Effector memory CD4-positive, alpha-beta T cell (primary cell): Measurements from ENCODE around the gene LRRC27.

Experiments
- DNase-seq, 3 donors: peaks; one replicate each; pipeline ENCODE4 v3.0.0-alpha.2; 2020
- H3K27ac ChIP-seq: 2 replicates; pipeline ENCODE4 v1.7.0; 2013; ENCODE audit warnings: mild to moderate bottlenecking, low read length, moderate library complexity; ENCODE audit not compliant: insufficient read depth, poor library complexity, severe bottlenecking
- H3K27me3 ChIP-seq: replicated peaks from 2 replicates; pipeline ENCODE4 v1.7.0; 2013; ENCODE audit warnings: mild to moderate bottlenecking, low read length; ENCODE audit not compliant: insufficient read depth, control insufficient read depth, poor library complexity, severe bottlenecking
- H3K36me3 ChIP-seq: 2 replicates; pipeline ENCODE4 v1.7.0; 2013; ENCODE audit warnings: mild to moderate bottlenecking, low read length, moderate library complexity; ENCODE audit not compliant: control insufficient read depth, insufficient read depth
- H3K4me1 ChIP-seq: 2 replicates; pipeline ENCODE4 v1.7.0; 2013; ENCODE audit warnings: low read length, mild to moderate bottlenecking; ENCODE audit not compliant: control insufficient read depth, insufficient read depth, poor library complexity, severe bottlenecking
- H3K4me3 ChIP-seq: 2 replicates; pipeline ENCODE4 v1.7.0; 2013; ENCODE audit warnings: low read length, low read depth, mild to moderate bottlenecking; ENCODE audit not compliant: insufficient read depth, poor library complexity, severe bottlenecking
- H3K9me3 ChIP-seq: 2 replicates; pipeline ENCODE4 v1.7.0; 2013; ENCODE audit warnings: mild to moderate bottlenecking, low read length, moderate library complexity; ENCODE audit not compliant: control insufficient read depth

LRRC27 gene

GRCh38 chr10:132418527-132419416 lies 86.8 kb downstream of the LRRC27 start:
- no peaks in the 10 kb centered on the region for H3K9me3 ChIP-seq
- H3K4me1 ChIP-seq, result peaks cover 21% of the 10 kb centered on the region

GRCh38 chr10:132419538-132420468 lies 87.8 kb downstream of the LRRC27 start:
- peaks cover 21% of the 10 kb centered on the region for H3K4me1 ChIP-seq
- H3K27ac ChIP-seq, result no peak overlapping the region
- no peaks in the 10 kb centered on the region for H3K9me3 ChIP-seq
- no peaks in the 10 kb centered on the region for H3K36me3 ChIP-seq
- H3K27me3 ChIP-seq, result no peaks in the 10 kb centered on the region
- no peak overlapping the region for H3K4me3 ChIP-seq
- no peak for DNase-seq

More at GRCh38 chr10:132418527-132419416, 86.8 kb downstream of the LRRC27 start:
- DNase-seq, result no peak
- Histone ChIP-seq H3K36me3 (no peaks in the 10 kb centered on the region), H3K27ac (no peak overlapping the region), H3K27me3 (no peaks in the 10 kb centered on the region), H3K4me3 (no peak overlapping the region)

GRCh38 chr10:132420469-132420980 lies 88.5 kb downstream of the LRRC27 start:
- Histone ChIP-seq H3K27me3 (no peaks in the 10 kb centered on the region), H3K36me3 (no peaks in the 10 kb centered on the region), H3K27ac (no peak overlapping the region), H3K9me3 (no peaks in the 10 kb centered on the region), H3K4me3 (no peak overlapping the region), H3K4me1 (peaks cover 21% of the 10 kb centered on the region)
- DNase-seq, result no peak

GRCh38 chr10:132420981-132421846 lies 89.2 kb downstream of the LRRC27 start:
- no peak overlapping the region for H3K4me3 ChIP-seq
- no peaks in the 10 kb centered on the region for H3K27me3 ChIP-seq
- no peaks in the 10 kb centered on the region for H3K9me3 ChIP-seq
- no peaks in the 10 kb centered on the region for H3K36me3 ChIP-seq
- H3K4me1 ChIP-seq, result peaks cover 21% of the 10 kb centered on the region
- H3K27ac ChIP-seq, result no peak overlapping the region
- DNase-seq, result no peak

DNA sequence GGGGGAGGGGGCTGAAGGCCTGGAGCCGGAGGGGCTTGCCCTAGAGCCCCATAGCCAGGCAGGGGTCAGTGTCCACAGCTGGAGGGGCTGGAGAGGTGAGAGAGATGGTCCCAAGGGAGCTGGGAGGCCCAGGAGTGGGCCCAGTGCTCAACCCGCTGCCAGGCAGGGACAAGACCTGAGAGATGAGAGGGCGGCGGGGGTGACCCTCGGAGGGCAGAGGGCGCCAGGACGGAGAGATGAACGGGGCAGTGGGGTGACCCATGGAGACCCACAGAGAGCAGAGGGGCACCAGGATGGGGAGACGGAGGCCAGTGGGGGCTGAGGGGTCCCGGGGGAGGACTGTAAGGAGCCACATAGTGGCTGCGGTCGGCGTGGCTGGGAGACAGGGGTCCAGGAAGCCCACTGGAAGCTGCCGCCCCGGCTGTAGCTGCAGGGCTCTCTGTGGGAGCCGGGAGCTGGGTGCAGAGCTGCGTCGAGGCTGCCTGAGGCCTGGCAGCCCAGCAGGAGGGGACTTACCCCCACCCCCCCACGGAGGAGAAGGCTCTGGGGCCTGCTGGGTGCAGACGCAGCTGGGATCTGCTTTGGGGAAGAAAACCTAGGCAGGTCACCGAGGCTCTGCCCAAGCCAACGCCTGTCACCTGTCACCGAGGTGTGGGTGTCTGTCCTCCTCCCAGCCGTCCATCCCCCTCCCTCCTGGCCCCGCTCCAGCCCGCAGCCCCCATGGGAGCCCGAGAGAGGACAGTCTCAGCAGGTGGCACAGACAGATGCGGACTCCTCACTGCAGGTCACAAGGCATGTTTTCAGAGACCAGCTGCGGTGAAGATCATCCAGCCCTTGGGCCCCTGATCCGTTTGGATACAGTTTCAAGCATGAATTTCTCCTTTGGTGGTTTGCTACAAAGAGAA lies 90.1 kb downstream of the LRRC27 start:
- peaks cover 21% of the 10 kb centered on the region for H3K4me1 ChIP-seq
- no peaks in the 10 kb centered on the region for H3K9me3 ChIP-seq
- no peak overlapping the region for H3K4me3 ChIP-seq
- no peak for DNase-seq
- no peak overlapping the region for H3K27ac ChIP-seq
- H3K27me3 ChIP-seq, result no peaks in the 10 kb centered on the region
- H3K36me3 ChIP-seq, result no peaks in the 10 kb centered on the region

DNA sequence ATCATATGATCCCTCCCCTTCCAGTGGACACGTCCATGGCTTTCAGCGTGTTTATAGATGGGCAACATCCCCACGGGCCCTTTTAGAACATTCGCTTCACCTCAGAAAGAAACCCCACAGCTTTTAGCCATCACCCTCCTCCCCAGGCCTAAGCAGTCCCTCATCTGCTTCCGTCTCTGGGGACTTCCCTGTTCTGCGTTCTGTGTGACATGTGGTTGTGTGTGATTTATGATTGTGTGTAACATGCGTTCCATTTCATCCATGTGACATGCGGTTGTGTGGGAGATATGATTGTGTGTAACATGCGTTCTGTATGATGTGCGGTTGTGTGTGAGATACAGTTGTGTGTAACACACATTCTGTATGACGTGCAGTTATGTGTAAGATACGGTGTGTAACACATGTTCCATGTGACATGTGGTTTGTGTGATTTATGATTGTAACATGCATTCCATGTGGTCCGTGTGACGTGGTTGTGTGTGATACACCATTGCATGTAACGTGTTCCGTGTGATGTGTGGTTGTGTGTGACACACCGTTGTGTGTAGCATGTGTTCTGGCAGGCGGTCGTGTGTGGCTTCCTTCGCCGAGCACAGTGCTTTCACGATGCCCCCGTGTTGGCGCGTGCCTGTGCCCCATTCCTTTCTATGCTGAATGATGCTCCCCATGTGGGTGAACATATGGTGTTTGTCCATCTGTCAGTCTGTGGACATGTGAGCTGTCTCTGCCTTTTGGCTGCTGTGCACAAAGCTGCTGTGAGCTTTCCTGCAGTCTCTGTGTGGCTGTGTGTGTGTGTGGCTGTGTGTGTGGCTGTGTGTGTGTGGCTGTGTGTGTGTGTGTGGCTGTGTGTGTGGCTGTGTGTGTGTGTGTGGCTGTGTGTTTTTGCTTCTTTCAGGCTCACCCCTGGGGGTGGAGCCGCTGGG lies 91.2 kb downstream of the LRRC27 start:
- DNase-seq, result no peak
- H3K9me3 ChIP-seq, result no peaks in the 10 kb centered on the region
- H3K27ac ChIP-seq, result no peak overlapping the region
- peaks cover 21% of the 10 kb centered on the region for H3K4me1 ChIP-seq
- no peaks in the 10 kb centered on the region for H3K36me3 ChIP-seq
- H3K4me3 ChIP-seq, result no peak overlapping the region
- no peaks in the 10 kb centered on the region for H3K27me3 ChIP-seq

DNA sequence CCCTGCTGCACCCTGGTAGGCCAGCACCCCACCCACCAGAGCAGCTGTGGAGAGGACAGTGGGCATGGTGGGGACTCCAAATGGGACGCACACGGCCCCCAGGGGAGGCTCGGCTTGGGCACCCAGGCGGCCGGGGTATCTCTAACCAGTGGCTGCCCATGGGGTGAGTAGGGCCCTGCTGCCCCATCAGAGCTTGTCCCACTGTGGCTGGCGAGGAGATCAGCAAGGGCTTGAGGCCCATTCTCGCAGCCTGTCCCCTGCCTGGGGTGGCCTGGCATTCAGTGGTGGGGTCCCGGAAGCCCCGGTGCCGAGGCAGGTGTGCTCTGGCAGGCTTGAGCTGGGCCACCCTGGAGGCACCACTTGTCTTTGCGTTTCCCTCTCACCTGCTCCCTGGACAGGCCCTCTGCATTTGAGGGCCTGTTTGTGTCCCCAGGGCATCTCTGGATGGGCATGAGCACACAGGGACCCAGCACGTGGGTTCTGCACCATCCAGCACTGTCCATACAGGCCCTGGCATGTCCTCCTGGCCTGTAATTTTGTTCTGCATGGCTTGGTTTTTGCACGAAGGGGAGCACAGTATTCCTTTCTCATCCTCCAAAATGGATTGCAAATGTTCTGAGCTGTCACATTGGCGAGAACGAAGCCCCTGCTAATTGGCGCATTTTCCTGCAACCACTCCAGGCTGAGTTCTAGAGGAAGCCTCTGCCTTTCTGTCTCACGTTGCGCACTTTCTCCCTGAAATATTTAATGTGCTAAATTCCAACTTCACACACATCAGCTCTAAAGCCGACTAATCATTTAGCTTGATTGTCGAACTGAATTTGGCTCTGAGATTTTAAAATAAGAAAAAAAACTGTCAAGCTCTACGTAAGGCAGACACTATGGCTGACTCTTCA lies 92.2 kb downstream of the LRRC27 start:
- DNase-seq, result no peak
- Histone ChIP-seq H3K27ac (no peak overlapping the region), H3K36me3 (no peaks in the 10 kb centered on the region), H3K27me3 (no peaks in the 10 kb centered on the region), H3K9me3 (no peaks in the 10 kb centered on the region), H3K4me1 (peaks cover 21% of the 10 kb centered on the region), H3K4me3 (no peak overlapping the region)
